ENCODE measurements around the gene OPN1SW. TPM values are rescaled to one million over a fixed set of nuclear protein-coding genes. Genes with fewer than 3 reads are reported as not detected.
A peak's percentile ranks its signal among the peaks of the same experiment; 100 is the strongest.

OPN1SW gene, protein sequence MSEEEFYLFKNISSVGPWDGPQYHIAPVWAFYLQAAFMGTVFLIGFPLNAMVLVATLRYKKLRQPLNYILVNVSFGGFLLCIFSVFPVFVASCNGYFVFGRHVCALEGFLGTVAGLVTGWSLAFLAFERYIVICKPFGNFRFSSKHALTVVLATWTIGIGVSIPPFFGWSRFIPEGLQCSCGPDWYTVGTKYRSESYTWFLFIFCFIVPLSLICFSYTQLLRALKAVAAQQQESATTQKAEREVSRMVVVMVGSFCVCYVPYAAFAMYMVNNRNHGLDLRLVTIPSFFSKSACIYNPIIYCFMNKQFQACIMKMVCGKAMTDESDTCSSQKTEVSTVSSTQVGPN
- total RNA-seq = not detected

DNA sequence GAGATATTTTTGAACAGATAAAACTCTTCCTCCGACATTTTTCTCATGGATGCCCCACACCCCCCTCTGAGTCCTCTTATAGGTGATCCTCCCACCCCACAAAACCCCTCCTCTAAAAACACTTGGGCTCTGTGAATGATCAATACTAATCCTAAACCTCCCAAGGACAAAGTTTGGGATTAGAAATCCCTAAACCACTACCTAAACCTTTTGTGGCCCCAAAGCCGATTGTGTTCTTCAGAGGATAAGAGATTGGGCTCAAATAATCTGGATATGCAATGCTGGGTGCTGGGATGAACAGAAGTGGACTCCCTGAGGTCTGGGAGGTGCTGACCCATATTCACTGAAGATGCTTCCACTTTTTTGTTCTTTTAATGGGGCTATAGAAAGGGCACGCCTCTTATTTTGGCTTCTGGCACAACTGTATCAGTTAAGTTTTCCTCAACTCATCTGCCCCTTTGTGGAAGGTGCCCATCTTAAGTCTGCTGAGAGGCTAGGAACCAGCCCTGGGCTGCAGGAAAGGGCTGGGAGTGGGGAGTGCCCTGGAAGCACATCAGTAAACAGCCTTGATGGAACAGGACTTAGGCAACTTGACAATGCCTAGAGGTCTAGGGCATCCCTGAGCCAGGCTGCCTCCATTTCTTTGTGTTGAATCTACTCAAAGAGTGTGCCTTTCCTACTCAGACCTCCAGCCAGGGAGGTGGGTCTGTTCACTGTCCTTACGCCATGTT, at the start of gene OPN1SW:
Gene OPN1SW (minus strand): TSS at position 51 of the 731 bp plus-strand sequence. CDS start 13 bp downstream, at position 38.
- Mint-ChIP-seq H3K36me3 (ENCODE audit: low read depth) (peaks cover 45% of the 10 kb centered on the region), H3K4me3 (no peak within 1 kb of the TSS), H3K4me1 (peaks cover 13% of the 10 kb centered on the region), H3K27me3 (no peaks in the 10 kb centered on the region), H3K27ac (peak within 1 kb of the TSS; percentile 95), H3K9me3 (peaks cover 6% of the 10 kb centered on the region)
- no peak for ATAC-seq (replicated peaks)

DNA sequence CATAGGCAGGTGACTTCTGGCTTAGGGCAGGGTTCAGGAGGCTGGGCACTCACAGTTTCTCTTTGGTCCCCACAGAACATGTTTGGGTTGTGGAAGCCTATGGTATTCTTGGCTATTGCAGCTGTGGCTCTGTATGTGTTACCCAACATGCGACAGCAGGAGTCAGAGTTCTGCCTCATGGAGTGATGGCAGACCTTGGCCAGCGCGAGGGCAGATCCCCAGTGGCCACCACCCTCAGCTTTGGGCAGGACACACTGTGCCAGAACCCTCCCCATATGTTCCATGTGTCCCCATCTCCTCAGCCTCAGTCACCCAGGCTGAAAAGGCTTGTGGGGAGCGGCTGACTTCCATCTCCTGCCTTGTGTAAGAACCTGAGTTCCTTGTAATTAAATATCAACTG, 46.1 kb upstream of the OPN1SW start:
- Mint-ChIP-seq H3K4me3 (no peak overlapping the region), H3K4me1 (no peaks in the 10 kb centered on the region), H3K36me3 (ENCODE audit: low read depth) (no peaks in the 10 kb centered on the region), H3K9me3 (no peaks in the 10 kb centered on the region), H3K27me3 (peaks cover 3% of the 10 kb centered on the region), H3K27ac (no peak overlapping the region)
- no peak for ATAC-seq (replicated peaks)

- Mint-ChIP-seq H3K27ac (no peak overlapping the region), H3K4me3 (no peak overlapping the region), H3K9me3 (no peaks in the 10 kb centered on the region), H3K36me3 (ENCODE audit: low read depth) (no peaks in the 10 kb centered on the region), H3K4me1 (no peaks in the 10 kb centered on the region), H3K27me3 (no peaks in the 10 kb centered on the region)
- ATAC-seq (replicated peaks) = no peak
Observed at GRCh38 chr7:128818694-128819093, 43.1 kb upstream of the OPN1SW start.

DNA sequence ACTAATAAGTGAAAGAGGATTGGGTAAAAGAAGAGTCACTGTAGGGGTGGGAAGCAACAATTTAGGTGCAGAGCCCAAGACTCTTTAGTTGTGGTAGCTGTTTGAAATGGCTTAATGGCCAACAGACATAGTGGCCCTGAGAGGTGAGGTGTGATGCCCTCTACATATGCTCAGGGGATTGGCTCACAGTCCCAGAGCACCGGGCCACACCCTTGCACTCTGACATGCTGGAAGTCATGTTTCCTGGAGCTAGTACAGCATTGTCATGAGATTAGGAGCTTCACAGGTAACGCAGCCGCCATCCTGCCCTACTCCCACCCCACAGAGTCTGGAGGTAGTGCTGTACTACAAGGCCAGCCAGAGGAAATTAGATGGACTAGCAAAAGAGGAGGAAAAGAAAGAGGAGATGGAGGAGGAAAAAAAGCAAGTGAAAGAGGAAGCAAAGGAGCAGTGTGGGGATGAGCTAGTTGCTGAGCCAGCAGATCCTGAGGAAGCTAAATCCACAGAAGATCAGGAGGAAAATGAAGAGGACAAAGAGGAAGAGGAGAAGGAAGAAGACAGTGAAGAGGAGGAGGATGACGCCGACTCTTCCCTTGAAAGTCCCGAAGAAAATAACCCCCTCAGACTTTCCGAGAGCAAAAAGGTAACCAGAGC, 39.8 kb upstream of the OPN1SW start:
- Mint-ChIP-seq H3K4me1 (no peaks in the 10 kb centered on the region), H3K9me3 (no peaks in the 10 kb centered on the region), H3K27me3 (no peaks in the 10 kb centered on the region), H3K36me3 (ENCODE audit: low read depth) (no peaks in the 10 kb centered on the region), H3K27ac (no peak overlapping the region), H3K4me3 (no peak overlapping the region)
- no peak for ATAC-seq (replicated peaks)

- Mint-ChIP-seq H3K36me3 (ENCODE audit: low read depth) (no peaks in the 10 kb centered on the region), H3K4me1 (no peaks in the 10 kb centered on the region), H3K9me3 (no peaks in the 10 kb centered on the region), H3K27ac (no peak overlapping the region), H3K4me3 (no peak overlapping the region), H3K27me3 (no peaks in the 10 kb centered on the region)
- no peak for ATAC-seq (replicated peaks)
Observed at GRCh38 chr7:128814499-128814898, 38.9 kb upstream of the OPN1SW start.

DNA sequence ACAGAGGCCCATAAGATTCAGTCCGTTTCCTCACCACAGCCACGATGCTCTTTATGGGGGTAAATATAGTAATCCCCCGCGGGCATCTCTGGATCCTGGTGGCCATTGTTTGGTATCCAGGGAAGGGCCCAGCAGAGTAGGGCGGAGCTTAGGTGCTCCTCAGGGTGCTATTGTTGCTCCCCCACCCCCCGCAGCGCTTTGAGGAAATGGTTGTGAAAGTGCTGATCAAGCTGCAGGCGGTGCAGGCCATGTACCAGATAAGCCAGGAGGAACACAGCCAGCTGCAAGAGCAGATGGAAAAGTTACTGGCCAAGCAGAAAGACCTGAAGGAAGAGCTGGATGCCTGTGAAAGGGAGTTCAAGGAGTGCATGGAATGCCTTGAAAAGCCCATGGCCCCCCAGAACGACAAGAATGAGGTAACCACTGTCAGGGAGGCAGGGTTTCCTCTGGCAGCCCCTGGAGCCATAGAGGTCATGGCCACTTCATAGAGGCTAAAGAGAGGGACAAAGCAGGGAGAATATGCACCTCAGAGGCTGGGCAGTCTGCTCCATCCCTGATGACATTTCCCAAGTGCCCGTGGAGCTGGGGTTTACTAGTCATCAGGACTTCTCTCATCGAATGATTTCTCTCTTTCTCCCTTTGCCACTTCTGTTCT, 37.0 kb upstream of the OPN1SW start:
- H3K9me3 Mint-ChIP-seq = no peaks in the 10 kb centered on the region
- no peaks in the 10 kb centered on the region for H3K36me3 Mint-ChIP-seq (ENCODE audit: low read depth)
- no peaks in the 10 kb centered on the region for H3K4me1 Mint-ChIP-seq
- no peak overlapping the region for H3K27ac Mint-ChIP-seq
- H3K27me3 Mint-ChIP-seq = no peaks in the 10 kb centered on the region
- no peak for ATAC-seq (replicated peaks)
- H3K4me3 Mint-ChIP-seq = no peak overlapping the region

GRCh38 chr7:128811631-128812430, 36.2 kb upstream of the OPN1SW start:
- no peak overlapping the region for H3K27ac Mint-ChIP-seq
- H3K36me3 Mint-ChIP-seq (ENCODE audit: low read depth) = no peaks in the 10 kb centered on the region
- ATAC-seq (replicated peaks) = no peak
- no peaks in the 10 kb centered on the region for H3K27me3 Mint-ChIP-seq
- H3K9me3 Mint-ChIP-seq = no peaks in the 10 kb centered on the region
- no peaks in the 10 kb centered on the region for H3K4me1 Mint-ChIP-seq
- H3K4me3 Mint-ChIP-seq = no peak overlapping the region

DNA sequence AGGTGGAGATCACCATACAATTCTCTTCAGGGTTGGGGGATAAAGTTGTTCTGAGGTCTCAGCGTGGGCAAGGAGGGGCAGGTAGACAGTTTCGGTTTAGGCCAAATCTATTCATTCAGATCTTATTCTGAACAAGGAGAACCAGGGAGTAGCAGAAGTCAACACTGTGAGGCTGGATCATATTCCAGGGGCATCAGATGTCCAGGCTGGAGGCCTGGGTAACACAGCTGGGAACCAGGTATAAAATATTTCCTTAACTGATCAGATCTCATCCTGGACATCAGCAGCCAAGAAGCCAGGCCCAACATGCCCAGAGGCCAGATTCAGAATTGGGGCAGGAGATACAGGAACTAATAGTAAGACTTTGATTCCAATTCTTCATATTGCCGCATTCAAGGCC, 35.4 kb upstream of the OPN1SW start:
- no peaks in the 10 kb centered on the region for H3K27me3 Mint-ChIP-seq
- H3K4me1 Mint-ChIP-seq = no peaks in the 10 kb centered on the region
- no peaks in the 10 kb centered on the region for H3K9me3 Mint-ChIP-seq
- H3K36me3 Mint-ChIP-seq (ENCODE audit: low read depth) = no peaks in the 10 kb centered on the region
- no peak overlapping the region for H3K27ac Mint-ChIP-seq
- no peak for ATAC-seq (replicated peaks)
- H3K4me3 Mint-ChIP-seq = no peak overlapping the region

DNA sequence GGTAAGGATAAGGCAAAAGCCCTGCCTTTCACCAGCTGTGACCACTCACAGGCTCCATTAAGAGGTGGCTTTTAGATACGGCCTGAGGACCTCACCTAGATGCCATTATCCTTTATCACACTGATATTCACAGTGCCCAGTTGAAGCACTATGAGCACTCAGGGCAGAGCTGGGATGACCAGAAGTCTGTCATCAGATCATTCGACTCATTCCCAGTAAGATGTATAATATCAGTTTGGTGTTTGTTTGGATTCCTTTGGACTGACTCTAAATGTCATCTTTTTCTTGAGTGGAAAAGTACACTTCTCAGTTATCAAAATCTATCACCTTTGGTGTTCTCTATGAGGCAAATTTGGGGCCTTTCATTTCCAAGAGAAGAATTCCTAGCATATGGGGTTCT, 34.9 kb upstream of the OPN1SW start:
- no peak overlapping the region for H3K27ac Mint-ChIP-seq
- H3K9me3 Mint-ChIP-seq = no peaks in the 10 kb centered on the region
- H3K27me3 Mint-ChIP-seq = no peaks in the 10 kb centered on the region
- H3K4me3 Mint-ChIP-seq = no peak overlapping the region
- no peak for ATAC-seq (replicated peaks)
- no peaks in the 10 kb centered on the region for H3K4me1 Mint-ChIP-seq
- no peaks in the 10 kb centered on the region for H3K36me3 Mint-ChIP-seq (ENCODE audit: low read depth)

- H3K36me3 Mint-ChIP-seq (ENCODE audit: low read depth) = no peaks in the 10 kb centered on the region
- H3K4me3 Mint-ChIP-seq = no peak overlapping the region
- H3K27ac Mint-ChIP-seq = no peak overlapping the region
- H3K9me3 Mint-ChIP-seq = no peaks in the 10 kb centered on the region
- H3K4me1 Mint-ChIP-seq = no peaks in the 10 kb centered on the region
- H3K27me3 Mint-ChIP-seq = no peaks in the 10 kb centered on the region
- ATAC-seq (replicated peaks) = no peak
Observed at GRCh38 chr7:128809363-128809762, 33.8 kb upstream of the OPN1SW start.

GRCh38 chr7:128807191-128807590, 31.6 kb upstream of the OPN1SW start:
- Mint-ChIP-seq H3K36me3 (ENCODE audit: low read depth) (no peaks in the 10 kb centered on the region), H3K4me3 (no peak overlapping the region), H3K27me3 (no peaks in the 10 kb centered on the region), H3K27ac (no peak overlapping the region), H3K9me3 (no peaks in the 10 kb centered on the region), H3K4me1 (no peaks in the 10 kb centered on the region)
- ATAC-seq (replicated peaks) = no peak

DNA sequence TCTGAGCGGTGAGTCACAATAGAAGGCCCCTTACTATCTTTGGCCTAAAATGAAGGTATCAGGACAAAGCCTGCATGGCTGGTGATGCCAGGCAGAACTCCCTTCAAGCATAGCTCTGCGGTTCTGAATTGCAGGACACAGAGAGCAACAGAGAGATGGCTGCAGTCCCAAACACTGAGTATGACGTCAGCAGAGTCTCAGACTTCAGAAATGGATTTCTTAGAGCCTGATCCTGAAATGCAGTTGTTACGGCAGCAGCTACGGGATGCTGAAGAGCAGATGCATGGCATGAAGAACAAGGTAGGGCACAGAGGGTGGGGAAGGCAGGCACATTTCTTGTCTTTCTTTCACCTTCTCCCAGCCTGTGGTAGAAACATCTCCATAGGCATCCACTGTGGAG, 29.6 kb upstream of the OPN1SW start:
- no peak for ATAC-seq (replicated peaks)
- Mint-ChIP-seq H3K4me3 (no peak overlapping the region), H3K4me1 (no peaks in the 10 kb centered on the region), H3K36me3 (ENCODE audit: low read depth) (peaks cover 6% of the 10 kb centered on the region), H3K9me3 (no peaks in the 10 kb centered on the region), H3K27me3 (no peaks in the 10 kb centered on the region), H3K27ac (no peak overlapping the region)

DNA sequence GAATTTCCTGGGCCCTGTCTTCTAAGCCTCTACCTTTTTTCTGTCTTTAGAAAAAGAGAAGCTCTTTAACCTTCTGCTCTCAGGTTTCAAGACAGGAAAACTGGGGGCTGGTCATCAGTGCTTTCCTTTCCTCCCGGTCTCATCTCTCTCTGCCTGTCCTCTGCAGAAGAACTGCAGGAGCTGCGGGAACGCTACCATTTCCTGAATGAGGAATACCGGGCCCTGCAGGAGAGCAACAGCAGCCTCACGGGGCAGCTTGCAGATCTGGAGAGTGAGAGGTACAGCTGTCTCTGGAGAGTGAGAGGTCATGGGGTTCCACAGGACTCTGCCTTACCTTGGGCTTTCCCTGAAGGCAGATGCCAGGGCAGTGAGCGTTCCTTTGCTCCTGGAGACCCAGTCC, 28.9 kb upstream of the OPN1SW start:
- no peaks in the 10 kb centered on the region for H3K27me3 Mint-ChIP-seq
- no peak overlapping the region for H3K27ac Mint-ChIP-seq
- peaks cover 6% of the 10 kb centered on the region for H3K36me3 Mint-ChIP-seq (ENCODE audit: low read depth)
- no peak overlapping the region for H3K4me3 Mint-ChIP-seq
- no peak for ATAC-seq (replicated peaks)
- H3K4me1 Mint-ChIP-seq = no peaks in the 10 kb centered on the region
- H3K9me3 Mint-ChIP-seq = no peaks in the 10 kb centered on the region

Measured in activated T-helper 17 cell treated with anti-CD3 and anti-CD28 coated beads, Interleukin-2, amount 50 U/mL, for 72 hours (primary cell).